ENCODE data around the gene CHST7.

Gene CHST7

GRCh38 chrX:46630141-46630540 is 56.6 kb downstream of the CHST7 start:
- Histone ChIP-seq H3K27me3 (ENCODE audit: low read depth) (no peaks in the 10 kb centered on the region), H3K36me3 (replicated peaks) (no peaks in the 10 kb centered on the region; the same call in 1 of the 2 replicates), H3K4me3 (no peak overlapping the region), H3K9me3 (no peaks in the 10 kb centered on the region), H3K4me1 (peaks cover 12% of the 10 kb centered on the region)
- in situ Hi-C loops (cut with MboI; ENCODE audit: low sequenced_read_pairs): no loop called here
- no peak for DNase-seq (ENCODE audit: low spot score in 2 of 2)

- in situ Hi-C loops (cut with MboI; ENCODE audit: low sequenced_read_pairs): no loop called here
- Histone ChIP-seq H3K36me3 (replicated peaks) (no peaks in the 10 kb centered on the region; the same call in 1 of the 2 replicates), H3K4me3 (no peak overlapping the region), H3K27me3 (ENCODE audit: low read depth) (no peaks in the 10 kb centered on the region), H3K9me3 (no peaks in the 10 kb centered on the region), H3K4me1 (peaks cover 10% of the 10 kb centered on the region)
- DNase-seq (ENCODE audit: low spot score in 2 of 2): no peak
These were observed 61.0 kb downstream of the CHST7 start for GRCh38 chrX:46634577-46634976.

GRCh38 chrX:46635186-46635585 is 61.6 kb downstream of the CHST7 start:
- H3K4me1 ChIP-seq: peaks cover 10% of the 10 kb centered on the region
- no peaks in the 10 kb centered on the region; the same call in 1 of the 2 replicates for H3K36me3 ChIP-seq (replicated peaks)
- in situ Hi-C loops (cut with MboI; ENCODE audit: low sequenced_read_pairs): no loop called here
- DNase-seq (ENCODE audit: low spot score in 2 of 2): no peak
- no peak overlapping the region for H3K4me3 ChIP-seq
- H3K27me3 ChIP-seq (ENCODE audit: low read depth): no peaks in the 10 kb centered on the region
- H3K9me3 ChIP-seq: no peaks in the 10 kb centered on the region

GRCh38 chrX:46636223-46636622 is 62.7 kb downstream of the CHST7 start:
- Histone ChIP-seq H3K9me3 (no peaks in the 10 kb centered on the region), H3K36me3 (replicated peaks) (no peaks in the 10 kb centered on the region; the same call in 1 of the 2 replicates), H3K27me3 (ENCODE audit: low read depth) (no peaks in the 10 kb centered on the region), H3K4me1 (peaks cover 10% of the 10 kb centered on the region), H3K4me3 (no peak overlapping the region)
- no peak for DNase-seq (ENCODE audit: low spot score in 2 of 2)
- in situ Hi-C loops (cut with MboI; ENCODE audit: low sequenced_read_pairs): no loop called here

- Histone ChIP-seq H3K9me3 (no peaks in the 10 kb centered on the region), H3K27me3 (ENCODE audit: low read depth) (no peaks in the 10 kb centered on the region), H3K4me1 (peaks cover 10% of the 10 kb centered on the region), H3K4me3 (no peak overlapping the region), H3K36me3 (replicated peaks) (no peaks in the 10 kb centered on the region; the same call in 1 of the 2 replicates)
- in situ Hi-C loops (cut with MboI; ENCODE audit: low sequenced_read_pairs): no loop called here
- no peak for DNase-seq (ENCODE audit: low spot score in 2 of 2)
These were observed 64.4 kb downstream of the CHST7 start for GRCh38 chrX:46637938-46638337.

- in situ Hi-C loops (cut with MboI; ENCODE audit: low sequenced_read_pairs): no loop called here
- H3K9me3 ChIP-seq: no peaks in the 10 kb centered on the region
- peaks cover 19% of the 10 kb centered on the region for H3K4me1 ChIP-seq
- no peak overlapping the region for H3K4me3 ChIP-seq
- peaks cover 5% of the 10 kb centered on the region; the same call in 1 of the 2 replicates for H3K36me3 ChIP-seq (replicated peaks)
- no peaks in the 10 kb centered on the region for H3K27me3 ChIP-seq (ENCODE audit: low read depth)
- peak; percentile 33 to 61 for DNase-seq (ENCODE audit: low spot score in 2 of 2)
These were observed 68.6 kb downstream of the CHST7 start for GRCh38 chrX:46642145-46642544.

GRCh38 chrX:46643636-46644035 is 70.1 kb downstream of the CHST7 start:
- no peak for DNase-seq (ENCODE audit: low spot score in 2 of 2)
- Histone ChIP-seq H3K36me3 (replicated peaks) (peaks cover 5% of the 10 kb centered on the region; the same call in 1 of the 2 replicates), H3K4me1 (peaks cover 25% of the 10 kb centered on the region), H3K4me3 (no peak overlapping the region), H3K27me3 (ENCODE audit: low read depth) (no peaks in the 10 kb centered on the region), H3K9me3 (no peaks in the 10 kb centered on the region)
- in situ Hi-C loops (cut with MboI; ENCODE audit: low sequenced_read_pairs): no loop called here

- Histone ChIP-seq H3K27me3 (ENCODE audit: low read depth) (no peaks in the 10 kb centered on the region), H3K9me3 (no peaks in the 10 kb centered on the region), H3K4me3 (no peak overlapping the region), H3K4me1 (peaks cover 41% of the 10 kb centered on the region), H3K36me3 (replicated peaks) (peaks cover 5% of the 10 kb centered on the region; the same call in 1 of the 2 replicates)
- in situ Hi-C loops (cut with MboI; ENCODE audit: low sequenced_read_pairs): no loop called here
- no peak for DNase-seq (ENCODE audit: low spot score in 2 of 2)
These were observed 72.0 kb downstream of the CHST7 start for GRCh38 chrX:46645614-46646013.

- peaks cover 41% of the 10 kb centered on the region for H3K4me1 ChIP-seq
- no peaks in the 10 kb centered on the region for H3K27me3 ChIP-seq (ENCODE audit: low read depth)
- no peaks in the 10 kb centered on the region for H3K9me3 ChIP-seq
- H3K36me3 ChIP-seq (replicated peaks): peaks cover 5% of the 10 kb centered on the region; the same call in 1 of the 2 replicates
- DNase-seq (ENCODE audit: low spot score in 2 of 2): peak; percentile 71 to 94
- no peak overlapping the region for H3K4me3 ChIP-seq
- in situ Hi-C loops (cut with MboI; ENCODE audit: low sequenced_read_pairs): no loop called here
These were observed 73.7 kb downstream of the CHST7 start for GRCh38 chrX:46647251-46647650.

Data from HAP-1 (cell line).